AML-193 (cell line): Measurements from ENCODE around the gene C1orf122.
"Not testable (repeated sequence)": the region's sequence is repeated elsewhere in the genome, so short reads cannot be mapped to it uniquely, and the experiment has no call there.

Experiments
- DNase-seq, 2 experiments: peaks; one replicate each; lab custom pipeline; 2025; lab: John Stamatoyannopoulos, UW

The C1orf122 gene

DNA sequence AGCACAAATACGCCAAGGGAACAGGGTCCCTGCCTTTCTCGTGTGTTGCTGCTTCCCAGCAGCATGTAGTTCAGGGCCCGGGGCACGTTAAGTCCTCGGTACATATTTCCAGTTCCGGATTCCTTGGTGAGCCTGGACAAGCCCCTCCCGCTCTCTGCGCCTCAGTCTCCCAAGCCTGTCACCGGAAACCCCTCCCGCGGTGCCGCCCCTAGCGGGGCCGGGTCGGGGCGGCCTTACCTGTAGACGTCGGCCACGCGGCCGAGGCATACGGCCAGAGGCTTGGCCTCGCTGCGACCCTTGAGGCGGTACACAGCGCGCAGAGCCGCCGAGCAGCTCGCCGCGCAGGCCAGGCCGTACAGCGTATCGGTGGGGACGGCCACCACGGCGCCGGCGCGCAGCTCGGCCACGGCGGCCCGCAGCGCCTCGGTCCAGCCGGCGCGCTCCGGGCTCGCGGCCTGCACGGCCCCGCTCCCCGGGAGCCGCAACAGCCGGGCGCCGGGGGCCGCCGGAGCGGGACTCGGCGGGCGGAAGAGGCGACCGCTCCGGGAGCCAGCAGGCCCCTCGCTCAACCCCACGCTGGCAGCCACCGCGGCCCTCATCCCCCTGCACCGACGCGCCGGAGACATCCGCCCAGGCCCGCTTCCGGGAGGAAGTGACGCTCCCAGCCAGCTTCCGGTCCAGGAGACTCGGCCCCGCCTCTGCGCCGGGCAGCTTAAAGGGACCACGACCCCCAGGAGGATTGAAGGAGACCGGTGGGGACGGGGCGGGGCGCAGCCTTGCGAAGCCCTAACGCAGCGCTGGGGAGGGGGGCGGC lies at the start of gene C1orf122, which contains the start of gene YRDC:
C1orf122 (plus strand) TSS at position 236 of the 814 bp plus-strand sequence. CDS start 615 bp downstream, outside the sequence.
YRDC (minus strand) TSS at position 654 of the 814 bp plus-strand sequence; CDS start at position 626, 28 bp downstream.
- peak; percentile 71 to 79 for DNase-seq

DNA sequence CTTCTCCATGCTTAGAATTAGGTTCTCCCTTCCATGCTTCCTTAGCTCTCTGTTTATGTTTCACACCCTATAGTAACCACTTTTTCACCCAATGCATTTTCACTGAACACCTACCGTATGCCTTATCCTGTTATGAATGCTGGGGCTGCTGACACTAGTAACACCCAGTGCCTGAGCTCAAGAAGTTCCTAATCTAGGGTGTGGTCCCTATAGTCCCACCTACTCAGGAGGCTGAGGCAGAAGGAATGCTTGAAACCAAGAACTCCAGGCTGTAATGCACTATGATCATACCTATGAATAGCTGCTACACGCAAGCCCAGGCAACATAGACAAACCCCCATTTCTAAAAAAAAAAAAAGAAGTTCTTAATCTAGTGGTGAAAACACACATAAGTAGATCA lies 48.1 kb upstream of the C1orf122 start:
- no peak for DNase-seq

DNA sequence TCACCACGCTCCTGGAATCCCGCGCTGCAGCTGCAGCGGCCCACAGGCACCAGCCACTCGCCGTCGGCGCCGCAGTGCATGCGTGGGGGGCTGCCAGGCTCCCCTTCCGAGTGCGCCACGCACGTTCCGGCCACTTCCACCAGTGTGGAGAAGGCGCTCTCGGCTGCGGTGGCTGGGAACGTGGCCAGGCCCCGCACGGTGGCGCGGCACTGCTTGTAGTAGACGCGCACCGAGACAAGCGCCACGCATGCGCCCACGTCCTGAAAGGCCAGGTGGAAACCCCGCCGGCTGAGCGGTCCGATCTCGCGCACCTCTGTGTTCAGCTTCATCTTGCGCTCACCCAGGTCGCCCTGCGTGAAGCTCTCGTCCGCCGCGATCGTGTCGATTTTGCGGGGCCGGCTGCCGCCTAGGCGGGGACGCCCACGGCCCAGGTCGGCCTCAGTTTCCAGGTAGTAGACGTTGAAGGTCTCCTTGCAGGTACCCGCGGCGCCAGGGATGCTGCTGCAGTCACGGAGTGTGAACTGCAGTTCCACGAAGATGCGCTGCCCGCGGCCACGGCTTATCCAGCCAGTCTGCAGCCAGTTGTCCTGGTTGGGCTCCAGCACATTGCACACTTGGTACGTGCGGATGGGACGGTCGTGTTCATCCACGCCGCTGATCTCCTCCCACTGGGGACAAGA lies 46.0 kb upstream of the C1orf122 start:
- DNase-seq, result no peak

DNA sequence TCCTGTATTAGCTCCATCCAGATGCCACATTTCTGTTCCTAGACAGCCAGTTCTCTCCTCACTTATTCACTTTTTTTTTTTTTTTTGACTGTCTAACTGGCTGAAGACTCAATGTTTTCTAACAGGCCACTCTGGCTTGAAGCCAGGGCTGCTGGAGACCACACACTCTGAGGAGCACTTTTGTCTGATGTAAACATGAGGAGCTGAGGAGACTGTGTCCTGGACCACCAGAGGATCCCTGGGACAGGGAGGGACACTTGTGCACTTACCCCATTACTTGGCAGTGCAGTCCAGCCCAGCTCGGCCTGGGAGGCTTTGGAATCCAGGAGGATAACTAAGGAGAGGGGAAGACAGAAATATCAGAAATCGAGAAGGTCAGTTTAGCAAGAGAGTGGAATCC lies 45.1 kb upstream of the C1orf122 start:
- DNase-seq, result no peak

DNA sequence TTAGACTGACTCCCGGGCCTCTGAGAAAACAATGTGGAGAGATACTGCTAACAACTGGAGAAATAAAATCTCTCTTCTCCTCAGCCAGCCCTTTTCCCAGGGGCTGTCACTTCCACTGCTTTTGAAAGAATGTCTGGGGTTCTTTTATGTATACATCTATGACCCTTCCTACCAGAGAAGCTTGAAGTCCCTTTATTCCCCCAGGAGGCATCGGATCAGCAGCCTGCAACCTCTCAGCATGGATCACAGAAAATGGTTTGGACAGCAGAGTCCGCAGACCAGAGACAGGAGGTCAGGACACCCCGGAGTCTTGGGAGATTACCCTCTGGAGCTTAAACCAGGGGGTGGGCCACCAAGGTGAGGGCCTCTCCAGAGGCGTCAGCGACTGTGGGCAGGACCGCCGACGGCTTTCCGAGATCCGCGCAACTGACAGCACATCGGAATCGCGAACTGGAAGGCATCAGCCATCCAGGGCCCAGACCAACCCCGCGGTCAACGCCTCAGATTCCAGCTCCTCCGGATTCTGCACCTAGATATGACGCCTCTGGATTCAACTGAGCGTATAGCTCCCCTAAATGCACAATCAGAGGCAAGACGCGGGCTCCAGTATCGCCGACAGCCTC lies 43.7 kb upstream of the C1orf122 start:
- no peak for DNase-seq

DNA sequence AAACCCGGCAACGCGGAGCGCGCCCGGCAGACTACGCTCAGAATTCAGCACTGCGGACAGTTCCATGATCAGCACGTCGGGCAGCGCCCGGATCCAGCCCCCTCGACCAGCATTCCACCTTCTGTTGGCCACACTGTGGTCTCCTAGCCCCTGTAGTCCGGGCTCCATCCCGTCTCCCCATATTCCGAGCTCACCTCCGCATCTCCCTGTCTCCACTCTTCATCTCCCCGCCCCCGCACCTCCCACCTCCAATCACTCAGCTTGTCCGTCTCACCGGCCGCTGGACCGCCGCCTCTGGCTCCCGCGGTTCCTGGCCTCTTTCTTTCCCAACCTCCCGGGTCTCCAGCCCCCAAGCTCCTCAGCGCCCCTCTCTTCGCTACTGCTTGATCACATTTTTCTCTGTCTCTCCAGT lies 43.2 kb upstream of the C1orf122 start:
- DNase-seq, result no peak

DNA sequence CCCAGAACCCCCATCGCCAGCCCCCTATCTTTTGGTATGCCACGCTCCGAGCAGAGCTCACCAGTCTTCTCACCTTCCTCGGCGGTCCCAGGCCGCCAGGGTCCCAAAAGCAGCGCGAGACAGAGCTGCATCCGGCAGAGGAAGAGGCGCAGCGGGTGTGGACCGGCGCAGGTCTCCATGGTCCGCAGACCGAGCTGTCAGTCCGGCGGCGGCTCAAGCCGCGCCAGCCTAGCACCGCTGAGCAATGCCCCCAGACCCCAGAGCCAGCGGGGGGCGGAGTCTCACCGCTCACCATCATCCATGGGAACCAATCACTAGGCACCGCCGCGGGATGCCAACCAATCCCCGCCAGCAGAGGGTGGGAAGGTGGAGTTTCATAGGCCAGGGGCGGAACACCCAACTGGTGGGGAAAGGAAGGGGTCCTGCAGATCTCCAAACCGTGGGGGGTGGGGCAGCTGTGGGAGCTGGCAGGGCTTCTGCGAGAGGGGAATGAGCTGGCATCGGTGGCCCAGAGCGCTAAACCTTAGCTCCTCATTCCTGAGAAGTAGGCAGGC lies 42.6 kb upstream of the C1orf122 start, which contains the start of gene EPHA10:
EPHA10 (minus strand) TSS at position 233 of the 554 bp plus-strand sequence; CDS start at position 179, 54 bp downstream.
- no peak for DNase-seq

DNA sequence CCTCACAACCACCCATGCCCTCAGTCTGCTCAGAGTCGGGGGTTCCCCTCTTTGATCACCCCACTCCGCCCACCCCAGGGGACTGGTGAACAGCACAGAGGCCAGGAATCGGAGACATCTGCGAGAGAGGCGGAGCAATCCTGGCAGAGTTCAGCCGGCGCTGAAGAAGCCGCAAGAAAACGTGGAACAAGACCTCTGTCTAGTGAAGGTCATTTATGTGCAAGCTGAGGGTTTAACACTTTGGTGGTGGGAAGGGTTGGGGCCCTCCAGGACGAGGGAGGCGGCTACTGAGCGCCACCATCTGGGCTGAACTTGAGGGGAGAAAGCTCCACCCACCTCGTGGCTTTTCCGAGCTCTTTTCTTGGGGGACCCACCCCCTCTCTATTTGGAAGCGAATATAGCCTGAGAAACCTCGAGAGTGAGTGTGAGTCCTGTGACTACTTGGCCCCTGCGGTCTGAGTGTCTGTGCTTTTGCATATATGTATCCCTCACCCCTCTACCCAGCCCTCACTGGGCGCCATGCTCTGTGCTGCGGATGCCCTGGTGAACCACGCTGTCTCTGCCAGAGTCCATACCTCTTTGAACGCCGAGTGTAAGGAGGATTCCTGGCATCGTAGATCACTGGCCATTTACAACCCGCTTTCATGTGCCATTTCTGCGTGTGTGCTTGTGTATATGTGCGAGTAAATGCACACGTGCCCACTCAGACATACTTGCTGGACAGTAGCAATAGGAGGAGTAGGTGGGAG lies 41.5 kb upstream of the C1orf122 start:
- DNase-seq, result no peak

GRCh38 chr1:37767488-37767887 lies 40.1 kb upstream of the C1orf122 start:
- no peak for DNase-seq

DNA sequence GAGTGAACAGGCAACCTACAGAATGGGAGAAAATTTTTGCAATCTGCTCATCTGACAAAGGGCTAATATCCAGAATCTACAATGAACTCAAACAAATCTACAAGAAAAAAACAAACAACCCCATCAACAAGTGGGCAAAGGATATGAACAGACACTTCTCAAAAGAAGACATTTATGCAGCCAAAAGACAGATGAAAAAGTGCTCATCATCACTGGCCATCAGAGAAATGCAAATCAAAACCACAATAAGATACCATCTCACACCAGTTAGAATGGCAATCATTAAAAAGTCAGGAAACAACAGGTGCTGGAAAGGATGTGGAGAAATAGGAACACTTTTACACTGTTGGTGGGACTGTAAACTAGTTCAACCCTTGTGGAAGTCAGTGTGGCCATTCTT lies 36.1 kb upstream of the C1orf122 start:
- not testable (repeated sequence) for DNase-seq

- DNase-seq, result no peak
Observed at GRCh38 chr1:37776946-37777516, 30.6 kb upstream of the C1orf122 start.

DNA sequence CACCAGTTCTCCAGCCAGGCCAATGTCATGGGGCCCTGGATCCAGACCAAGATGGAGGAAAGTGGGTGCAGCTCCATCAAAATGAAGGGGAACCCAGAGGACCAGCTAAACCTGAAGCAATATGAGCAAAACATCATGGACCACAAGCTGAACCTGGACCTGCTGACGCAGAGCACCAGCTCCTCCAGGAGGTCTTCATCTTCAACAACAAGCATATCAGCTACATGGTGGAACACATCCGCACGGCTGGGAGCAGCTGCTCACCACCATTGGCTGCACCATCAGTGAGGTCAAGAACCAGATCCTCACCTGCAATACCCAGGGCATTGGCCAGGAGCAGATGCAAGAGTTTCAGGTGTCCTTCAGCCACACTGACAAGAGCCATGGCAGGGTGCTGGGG lies 28.9 kb upstream of the C1orf122 start:
- no peak for DNase-seq

DNA sequence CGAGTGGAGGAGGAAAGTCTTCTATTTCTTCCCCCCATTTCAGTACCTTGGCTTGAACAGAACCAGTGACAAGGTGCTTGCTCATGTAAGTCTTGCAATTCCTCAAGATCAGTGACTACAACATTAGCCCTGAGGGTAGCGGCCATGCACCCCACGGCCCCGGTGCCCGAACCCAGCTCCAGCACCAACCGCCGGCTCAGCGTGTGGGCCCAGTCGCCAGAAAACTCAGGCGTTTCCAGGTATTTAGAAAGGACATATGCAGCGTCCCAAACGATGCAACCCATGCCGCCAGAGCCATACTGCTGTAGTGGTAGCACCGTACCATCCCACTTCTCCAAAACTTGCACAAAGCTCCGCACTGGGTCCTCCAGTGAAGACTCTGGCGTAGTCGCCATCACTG lies 25.1 kb upstream of the C1orf122 start:
- no peak for DNase-seq

- DNase-seq, result no peak
Observed at GRCh38 chr1:37792943-37793686, 14.5 kb upstream of the C1orf122 start.

- peak; percentile 45 to 51 for DNase-seq
Observed at GRCh38 chr1:37793773-37794371, 13.7 kb upstream of the C1orf122 start, which contains the start of gene MANEAL. MANEAL (plus strand) TSS chr1:37793847; CDS start chr1:37794183, 336 bp downstream.

DNA sequence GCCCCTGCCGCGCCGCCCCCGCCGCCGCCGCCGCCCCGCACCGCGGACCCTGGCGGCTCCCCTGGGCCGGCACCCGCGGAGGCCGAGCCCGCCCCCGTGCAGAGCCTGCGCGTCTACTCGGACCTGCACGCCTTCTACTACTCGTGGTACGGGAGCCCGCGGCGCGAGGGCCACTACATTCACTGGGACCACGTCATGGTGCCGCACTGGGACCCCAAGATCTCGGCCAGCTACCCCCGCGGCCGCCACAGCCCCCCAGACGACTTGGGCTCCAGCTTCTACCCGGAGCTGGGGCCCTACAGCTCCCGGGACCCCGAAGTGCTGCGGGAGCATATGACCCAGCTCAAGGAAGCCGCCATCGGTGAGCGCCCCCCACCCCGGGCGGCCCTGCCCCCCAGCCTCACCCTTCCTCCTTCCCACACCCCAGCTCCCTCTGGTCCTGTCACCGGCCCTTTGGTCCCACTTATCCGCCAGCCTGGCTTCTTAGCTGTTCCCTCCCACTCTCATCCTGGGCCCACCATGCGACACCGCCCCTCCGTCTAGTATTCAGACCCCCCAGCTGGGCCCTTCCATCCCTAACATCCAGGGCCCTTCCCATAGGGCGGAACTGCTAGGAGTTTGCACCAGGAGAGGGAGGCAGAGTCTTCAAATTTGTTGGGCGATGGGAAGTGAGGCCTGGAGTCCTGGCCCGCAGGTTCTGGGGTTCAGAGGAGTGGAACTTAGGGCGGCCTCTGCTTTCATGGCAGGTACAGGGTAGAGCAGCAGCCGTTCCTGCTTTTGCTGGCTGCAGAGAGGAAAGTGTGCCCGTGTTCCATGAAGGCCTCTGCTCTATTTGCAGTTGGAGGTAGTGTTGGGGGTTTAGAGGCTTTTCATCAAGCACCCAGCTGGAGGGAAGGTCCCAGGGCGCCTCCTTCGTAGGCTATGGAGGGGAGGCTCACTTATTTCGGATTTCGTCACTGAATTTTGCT lies 12.9 kb upstream of the C1orf122 start:
- DNase-seq, result peak in 1 of 2 experiments; percentile 14

DNA sequence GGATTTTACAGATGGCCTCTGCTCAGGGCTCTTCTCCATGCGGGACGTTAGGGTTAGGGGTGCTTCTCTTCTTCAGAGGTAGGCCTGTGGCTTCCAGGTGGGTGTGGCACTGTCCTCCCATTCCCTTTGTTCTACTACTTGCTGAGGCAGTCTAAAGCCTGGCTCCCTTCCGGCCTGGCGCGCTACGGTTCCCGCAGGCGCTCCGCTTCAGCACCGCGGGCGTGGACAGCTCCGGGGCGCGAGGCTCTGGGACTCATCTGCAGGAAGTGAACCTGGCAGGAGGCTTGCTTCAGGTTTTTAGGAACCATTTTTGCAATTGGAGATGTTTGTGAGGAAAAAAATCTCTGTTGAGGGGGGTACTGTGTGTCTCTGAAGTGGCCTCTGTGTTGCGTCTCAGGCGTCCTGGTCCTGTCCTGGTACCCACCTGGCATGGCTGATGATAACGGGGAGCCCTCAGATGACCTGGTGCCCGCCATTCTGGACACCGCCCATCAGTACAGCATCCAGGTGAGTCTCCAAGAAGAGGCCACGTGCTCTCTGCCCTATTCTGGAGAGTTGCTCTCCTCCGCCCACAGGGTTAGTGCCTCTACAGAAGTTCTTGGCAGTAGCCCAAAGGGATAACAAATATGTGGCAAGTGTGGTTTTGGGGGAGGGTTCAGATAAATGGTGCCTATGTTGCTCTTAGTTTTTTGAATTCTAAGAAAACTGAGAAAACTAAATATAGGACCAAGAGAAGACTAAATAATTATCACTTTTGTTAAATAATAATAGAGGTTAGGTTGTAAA lies 12.1 kb upstream of the C1orf122 start:
- no peak for DNase-seq
